ENCODE data around the gene USP21. TPM values are rescaled to one million over a fixed set of nuclear protein-coding genes. Genes with fewer than 3 reads are reported as not detected.

USP21 gene
- total and polyA plus RNA-seq, 9 of the 15 experiments (the other 6 are each of a cell fraction or from before 2014, with no cell fraction given) = 4.9 to 52.4 (median 21.6) TPM

GRCh38 chr1:161119092-161119903, 40.0 kb upstream of the USP21 start (continued):
- TF ChIP-seq CUX1 (CRISPR knock-in tag; IDR thresholded peaks at IDR 0.05) (no peak), ZC3H8 (IDR thresholded peaks at IDR 0.05) (no peak), L3MBTL2 (IDR thresholded peaks at IDR 0.05) (peak; percentile 59), ZBTB5 (IDR thresholded peaks at IDR 0.05) (no peak), MYNN (IDR thresholded peaks at IDR 0.05) (no peak), MYNN (CRISPR knock-in tag; IDR thresholded peaks at IDR 0.05) (no peak), E2F6 (IDR thresholded peaks at IDR 0.05; ENCODE audit: borderline replicate concordance in 1 of 2, extremely low read depth in 1 of 2, insufficient read depth in 1 of 2, insufficient read length in 1 of 2, low read depth in 1 of 2, low read length in 1 of 2, poor library complexity in 1 of 2, severe bottlenecking in 1 of 2) (peak in 1 of 2 experiments; percentile 57), E2F1 (CRISPR knock-in tag; IDR thresholded peaks at IDR 0.05) (peak; percentile 40; the same call in 1 of the 2 replicates), ZNF212 (CRISPR knock-in tag; IDR thresholded peaks at IDR 0.05) (no peak), SMAD4 (CRISPR knock-in tag; conservative IDR thresholded peaks at IDR 0.05) (no peak), SNIP1 (IDR thresholded peaks at IDR 0.05; ENCODE audit: low read depth) (no peak), MTA3 (IDR thresholded peaks at IDR 0.05; ENCODE audit: borderline replicate concordance) (no peak; the same call in 1 of the 2 replicates), HINFP (tag; conservative IDR thresholded peaks at IDR 0.05; ENCODE audit: low read depth) (no peak), WHSC1 (IDR thresholded peaks at IDR 0.05; ENCODE audit: low read length) (no peak), TEAD1 (CRISPR knock-in tag; IDR thresholded peaks at IDR 0.05) (peak in 1 of 2 experiments; percentile 76; a peak in 2 of 4 replicates), RBM39 (optimal IDR thresholded peaks at IDR 0.05; ENCODE audit: low read depth, low read length) (no peak)
